C4-2B (cell line): ENCODE data around the gene PTGES3L.

ENCODE experiments used
- ZFX ChIP-seq: fragments of 450-650 bp; IDR thresholded peaks from 2 replicates; pipeline ENCODE4 v1.6.1; 2017
- TF ChIP-seq, protein P1 (sequence below): fragments of 450-650 bp; conservative IDR thresholded peaks from 2 replicates; pipeline ENCODE4 v1.5.1; 2017; ENCODE audit warnings: mild to moderate bottlenecking

DNA sequence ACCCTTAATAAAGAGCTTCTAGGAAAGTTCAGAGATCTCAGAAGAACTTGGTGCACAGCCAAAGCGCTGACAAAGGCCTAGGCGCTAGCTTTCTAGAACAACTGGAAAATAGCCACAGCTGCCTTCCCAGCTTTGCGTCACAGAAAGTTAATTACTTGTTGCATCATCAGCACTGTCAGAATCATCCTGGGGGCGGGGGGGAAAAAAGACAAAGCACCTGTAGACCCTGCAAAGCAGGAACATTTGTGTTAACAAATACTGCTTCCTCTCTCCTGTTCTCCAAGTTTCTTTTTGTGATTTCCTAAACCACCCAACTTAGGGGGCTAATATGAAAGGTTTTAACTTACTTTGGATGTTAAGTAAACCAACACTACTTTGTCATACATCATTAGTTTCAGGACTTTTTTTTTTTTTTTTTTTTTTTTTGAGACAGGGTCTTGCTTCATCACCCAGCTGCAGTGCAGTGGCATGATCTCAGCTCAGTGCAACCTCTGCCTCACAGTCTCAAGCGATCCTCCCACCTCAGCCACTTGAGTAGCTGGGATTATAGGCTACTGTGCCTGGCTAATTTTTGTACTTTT, 10.8 kb downstream of the PTGES3L start:
- TF ChIP-seq, protein P1, sequence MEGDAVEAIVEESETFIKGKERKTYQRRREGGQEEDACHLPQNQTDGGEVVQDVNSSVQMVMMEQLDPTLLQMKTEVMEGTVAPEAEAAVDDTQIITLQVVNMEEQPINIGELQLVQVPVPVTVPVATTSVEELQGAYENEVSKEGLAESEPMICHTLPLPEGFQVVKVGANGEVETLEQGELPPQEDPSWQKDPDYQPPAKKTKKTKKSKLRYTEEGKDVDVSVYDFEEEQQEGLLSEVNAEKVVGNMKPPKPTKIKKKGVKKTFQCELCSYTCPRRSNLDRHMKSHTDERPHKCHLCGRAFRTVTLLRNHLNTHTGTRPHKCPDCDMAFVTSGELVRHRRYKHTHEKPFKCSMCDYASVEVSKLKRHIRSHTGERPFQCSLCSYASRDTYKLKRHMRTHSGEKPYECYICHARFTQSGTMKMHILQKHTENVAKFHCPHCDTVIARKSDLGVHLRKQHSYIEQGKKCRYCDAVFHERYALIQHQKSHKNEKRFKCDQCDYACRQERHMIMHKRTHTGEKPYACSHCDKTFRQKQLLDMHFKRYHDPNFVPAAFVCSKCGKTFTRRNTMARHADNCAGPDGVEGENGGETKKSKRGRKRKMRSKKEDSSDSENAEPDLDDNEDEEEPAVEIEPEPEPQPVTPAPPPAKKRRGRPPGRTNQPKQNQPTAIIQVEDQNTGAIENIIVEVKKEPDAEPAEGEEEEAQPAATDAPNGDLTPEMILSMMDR: no peak
- TF ChIP-seq ZFX: no peak
